Measurements from ENCODE around the gene ADAMTSL2. TPM values are rescaled to one million over a fixed set of nuclear protein-coding genes. Genes with fewer than 3 reads are reported as not detected.

ADAMTSL2 gene
- total RNA-seq, 1 donor from 2014 or later = not detected

Other genes starting within 250 kb of the ADAMTSL2 start
- gene SURF6, start 198.5 kb upstream of the ADAMTSL2 start, total RNA-seq = 23.0 and 24.4 TPM in 2 replicates
- gene MED22, start 186.6 kb upstream of the ADAMTSL2 start, total RNA-seq = 35.2 and 36.4 TPM in 2 replicates
- 2,586 and 2,588 TPM in 2 replicates for gene RPL7A, start 186.5 kb upstream of the ADAMTSL2 start, total RNA-seq
- gene SURF1, start 178.2 kb upstream of the ADAMTSL2 start, total RNA-seq = 32.4 and 33.0 TPM in 2 replicates
- 16.9 and 22.1 TPM in 2 replicates for gene SURF2, start 178.2 kb upstream of the ADAMTSL2 start, total RNA-seq
- 388 and 393 TPM in 2 replicates for gene SURF4, start 158.6 kb upstream of the ADAMTSL2 start, total RNA-seq
- 0.87 and 1.0 TPM in 2 replicates for gene STKLD1, start 158.3 kb upstream of the ADAMTSL2 start, total RNA-seq
- 31.7 and 32.8 TPM in 2 replicates for gene REXO4, start 116.7 kb upstream of the ADAMTSL2 start, total RNA-seq
- 1.5 and 1.6 TPM in 2 replicates for gene ADAMTS13, start 112.3 kb upstream of the ADAMTSL2 start, total RNA-seq
- gene CACFD1, start 74.7 kb upstream of the ADAMTSL2 start, total RNA-seq = 0.46 TPM in 2 replicates
- 6.1 and 6.5 TPM in 2 replicates for gene SLC2A6, start 55.6 kb upstream of the ADAMTSL2 start, total RNA-seq
- not detected in 2 replicates for gene MYMK, start 9.7 kb upstream of the ADAMTSL2 start, total RNA-seq
- not detected in 2 replicates for gene FAM163B, start 74.7 kb downstream of the ADAMTSL2 start, total RNA-seq
- not detected in 2 replicates for gene DBH, start 101.7 kb downstream of the ADAMTSL2 start, total RNA-seq
- 1.1 and 1.6 TPM in 2 replicates for gene SARDH, start 203.6 kb downstream of the ADAMTSL2 start, total RNA-seq

Measured in activated T-helper 2 cell treated with anti-CD3 and anti-CD28 coated beads, Interferon-gamma antibody, Interleukin-2, Interleukin-4, amounts not matched to agents 10 μg/mL and 5 μg/mL and 100 μg/mL, durations not matched to agents 14 hours and 24 hours and 36 hours (primary cell).